IPS-11a (cell line): ENCODE measurements around the gene CYP46A1.

ENCODE experiments used
- H3K4me3 ChIP-seq: one replicate; pipeline ENCODE4 v1.5.1; 2013; ENCODE audit warnings: low read depth, low read length, control low read depth

The CYP46A1 gene

DNA sequence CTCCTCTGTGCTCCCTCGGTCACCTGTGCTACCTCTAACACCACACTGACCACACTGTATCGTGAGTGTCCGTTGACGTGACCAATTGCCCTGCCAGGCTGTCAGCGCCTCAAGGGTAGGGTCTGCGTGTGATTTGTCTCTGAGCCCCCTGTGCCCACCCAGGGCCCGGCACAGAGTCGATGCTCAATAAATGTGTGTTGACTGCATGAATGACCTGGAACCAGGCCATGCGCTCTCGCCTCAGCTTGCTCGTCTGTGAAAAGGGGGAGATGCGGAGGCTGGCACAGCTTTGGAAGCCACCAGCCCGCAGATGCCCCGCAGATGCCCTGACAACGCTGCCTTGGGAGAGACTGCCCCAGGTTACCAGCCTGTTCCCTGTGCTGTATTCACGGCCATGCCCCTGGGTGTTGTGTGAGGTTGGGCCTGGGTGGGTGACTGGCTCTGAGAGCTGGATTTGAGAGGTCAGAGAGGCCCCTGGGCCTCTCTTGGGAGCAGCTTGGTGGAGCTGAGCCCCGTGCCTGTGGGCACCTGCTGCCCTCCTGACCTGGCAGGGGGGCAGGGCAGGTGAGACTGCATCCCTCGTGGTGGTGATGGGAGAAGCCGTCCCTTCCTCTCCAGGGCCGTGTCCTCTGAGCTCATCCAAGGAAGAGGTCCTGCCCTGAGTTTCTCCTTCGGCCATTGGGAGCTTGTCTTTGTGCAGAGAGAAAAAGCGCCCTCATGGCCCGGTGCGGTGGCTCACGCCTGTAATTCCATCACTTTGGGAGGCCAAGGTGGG is 43.2 kb downstream of the CYP46A1 start:
- no peak overlapping the region for H3K4me3 ChIP-seq

DNA sequence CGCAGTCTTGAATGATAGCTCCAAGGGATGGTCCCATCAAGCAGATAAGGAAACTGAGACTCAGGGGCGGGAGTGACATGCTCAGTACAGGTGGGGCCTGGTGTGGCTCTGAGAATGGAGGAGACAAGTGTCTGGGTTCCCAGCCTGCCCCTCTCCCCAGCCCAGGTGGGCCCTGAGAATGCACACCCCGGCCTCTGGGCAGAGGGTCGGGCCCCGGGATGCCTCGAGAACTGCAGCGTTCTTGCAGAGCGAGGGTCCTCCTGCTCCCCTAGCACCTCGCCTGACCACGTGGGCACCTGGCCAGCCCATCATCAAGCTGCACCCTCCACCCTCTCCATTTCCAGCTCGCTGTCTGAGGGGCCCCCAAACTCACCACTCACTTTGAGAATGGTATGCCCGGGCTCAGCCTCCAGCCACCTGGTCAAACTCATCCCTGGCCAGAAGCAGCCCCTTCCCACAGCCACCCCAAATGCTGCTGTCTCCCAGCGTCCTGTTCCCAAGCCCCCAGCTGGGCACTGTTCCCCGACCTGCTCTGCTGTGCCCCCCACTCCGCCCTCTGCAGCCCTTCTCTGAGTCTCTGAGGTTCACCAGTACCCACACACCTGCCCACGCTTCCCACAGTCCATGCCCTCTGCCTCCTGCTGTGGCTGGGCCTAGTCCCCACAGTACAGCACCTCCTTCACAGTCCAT is 44.3 kb downstream of the CYP46A1 start:
- H3K4me3 ChIP-seq, result no peak overlapping the region

DNA sequence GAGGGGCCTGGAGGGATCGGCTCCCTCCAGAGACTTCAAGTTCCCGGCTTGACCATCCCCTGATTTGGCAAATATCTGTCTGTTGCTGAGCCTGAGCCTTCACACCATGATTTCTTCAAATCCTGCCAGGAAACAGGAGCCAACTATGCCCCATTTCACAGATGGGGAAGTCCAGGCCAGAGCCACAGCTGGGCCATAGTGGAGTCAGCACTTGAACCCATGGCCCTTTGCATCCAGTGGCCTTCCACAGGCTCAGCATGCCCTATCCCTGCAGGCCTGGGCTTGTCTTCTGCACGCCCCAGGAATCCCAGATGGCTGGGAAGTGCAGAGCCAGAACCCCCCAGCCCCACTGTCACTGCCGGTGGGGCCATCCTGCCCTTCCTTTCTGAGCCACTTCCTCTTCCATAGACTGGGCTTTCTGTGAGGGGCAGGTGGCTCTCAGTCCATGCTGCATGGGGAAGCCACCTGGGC is 44.9 kb downstream of the CYP46A1 start:
- H3K4me3 ChIP-seq, result no peak overlapping the region

DNA sequence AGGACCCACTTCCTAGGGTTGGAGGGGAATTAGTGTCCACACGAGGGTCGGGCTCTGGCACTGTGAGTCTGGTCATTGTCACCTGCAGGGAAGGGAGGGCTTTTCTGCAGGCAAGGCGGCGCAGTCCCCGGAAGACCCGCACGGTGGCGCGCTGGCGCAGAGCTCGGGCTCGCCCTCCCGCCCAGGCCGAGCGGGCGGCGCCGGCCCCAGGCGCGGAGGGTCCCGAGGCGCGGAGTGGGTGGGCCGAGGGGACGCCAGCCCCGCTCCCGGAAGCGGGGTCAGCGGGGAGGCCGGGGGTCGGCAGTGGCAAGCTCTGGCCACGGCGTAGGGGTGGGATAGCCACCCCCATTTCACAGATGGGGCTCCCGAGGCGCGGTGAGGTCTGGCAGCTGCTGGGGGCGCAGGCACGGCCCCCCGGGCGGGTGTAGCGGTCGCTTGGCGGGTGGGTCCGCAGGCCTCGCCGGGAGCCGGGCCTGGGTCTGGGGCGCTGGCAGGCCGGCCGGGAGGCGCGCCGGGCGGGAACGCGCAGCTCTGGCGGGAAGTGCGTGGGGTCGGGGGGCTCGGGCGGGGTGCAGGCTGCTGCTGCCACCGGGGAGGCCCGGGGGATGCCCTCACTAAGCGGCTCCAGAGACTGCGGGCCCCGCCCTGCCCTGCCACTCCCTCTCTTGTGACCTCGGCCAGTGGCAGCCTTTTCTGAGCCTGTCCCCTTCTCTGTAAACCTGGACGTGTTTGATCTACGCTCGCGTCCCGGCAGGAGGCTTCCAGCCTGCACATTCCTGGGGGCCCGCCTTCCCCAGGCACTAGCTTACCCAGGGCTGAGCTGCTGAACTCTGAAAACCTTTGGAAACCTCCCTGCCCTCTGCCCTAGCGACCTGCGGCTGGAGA is 46.1 kb downstream of the CYP46A1 start:
- H3K4me3 ChIP-seq, result peak overlapping the region; percentile 45

- no peak overlapping the region for H3K4me3 ChIP-seq
Observed at GRCh38 chr14:99730876-99731546, 46.9 kb downstream of the CYP46A1 start.

GRCh38 chr14:99731547-99732435 is 47.7 kb downstream of the CYP46A1 start:
- no peak overlapping the region for H3K4me3 ChIP-seq

GRCh38 chr14:99732436-99733210 is 48.5 kb downstream of the CYP46A1 start:
- H3K4me3 ChIP-seq, result no peak overlapping the region

GRCh38 chr14:99733211-99733539 is 49.1 kb downstream of the CYP46A1 start:
- no peak overlapping the region for H3K4me3 ChIP-seq

DNA sequence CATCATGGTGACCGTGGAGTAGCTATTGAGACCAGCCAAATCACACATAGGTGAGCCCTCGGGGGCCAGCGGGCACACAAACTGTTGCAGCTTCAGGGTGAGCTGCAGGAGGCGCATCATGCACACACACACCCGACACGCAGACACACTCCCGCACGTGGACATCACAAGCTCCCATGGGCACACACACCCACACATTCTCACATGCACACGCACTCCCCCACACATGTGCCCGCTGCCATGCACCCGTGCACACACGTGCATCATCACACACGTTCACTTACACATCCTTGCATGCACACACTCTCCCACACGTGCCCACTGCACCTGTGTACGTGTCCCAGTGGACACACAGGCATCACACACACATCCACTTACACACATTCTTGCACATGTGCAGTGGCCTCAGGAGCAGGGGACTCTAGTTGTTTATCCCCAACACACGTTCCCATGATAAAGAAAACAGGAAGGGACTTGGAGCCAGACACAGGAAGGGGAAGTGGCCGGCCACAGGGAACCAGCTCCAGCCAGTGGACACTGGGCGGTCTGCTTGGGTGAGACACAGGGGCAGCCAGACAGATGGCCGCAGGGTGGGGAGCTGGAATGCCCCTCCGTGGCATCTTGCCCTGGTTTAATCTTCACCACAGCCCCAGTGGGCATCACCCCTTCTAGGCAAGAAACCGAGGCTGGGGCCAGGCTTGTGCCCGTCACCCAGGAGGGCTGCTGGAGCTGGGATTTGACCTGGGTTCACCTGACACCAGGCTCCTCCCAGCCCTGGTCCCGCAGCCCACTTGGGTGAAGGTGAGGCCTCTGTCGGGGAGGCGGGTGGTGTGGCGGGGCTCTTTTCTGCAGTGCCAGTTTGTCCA is 49.7 kb downstream of the CYP46A1 start:
- H3K4me3 ChIP-seq, result no peak overlapping the region

DNA sequence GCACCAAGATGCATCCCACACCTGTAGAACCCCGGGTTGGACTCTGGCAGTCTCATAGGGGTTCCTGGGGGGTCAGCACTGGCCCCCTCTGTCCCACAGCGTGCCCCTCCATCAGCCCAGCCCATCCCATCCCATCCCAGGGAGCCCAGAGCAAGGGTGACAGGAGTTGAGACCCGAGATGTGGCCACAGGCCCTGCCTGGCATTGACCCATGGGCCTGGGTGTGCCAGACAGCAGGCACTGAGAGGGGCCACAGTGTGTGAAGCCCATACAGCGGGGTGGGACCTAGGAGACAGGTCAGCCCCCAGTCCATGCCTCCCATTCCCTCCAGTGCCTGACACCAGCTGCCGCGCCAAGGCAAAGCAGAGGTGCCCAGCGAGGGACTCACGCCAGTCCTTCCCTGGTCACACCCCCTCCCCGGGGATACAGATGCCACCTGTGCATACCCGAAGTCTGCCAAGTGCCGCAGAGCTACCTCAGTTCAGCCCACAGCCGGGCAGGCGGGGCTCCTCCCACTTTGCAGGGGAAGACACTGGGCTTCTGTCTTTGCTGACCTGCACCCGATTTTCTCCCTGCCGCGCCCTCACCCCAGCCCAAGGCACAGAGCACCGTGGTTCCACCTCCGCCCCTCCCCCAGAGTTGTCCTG is 50.4 kb downstream of the CYP46A1 start:
- no peak overlapping the region for H3K4me3 ChIP-seq

DNA sequence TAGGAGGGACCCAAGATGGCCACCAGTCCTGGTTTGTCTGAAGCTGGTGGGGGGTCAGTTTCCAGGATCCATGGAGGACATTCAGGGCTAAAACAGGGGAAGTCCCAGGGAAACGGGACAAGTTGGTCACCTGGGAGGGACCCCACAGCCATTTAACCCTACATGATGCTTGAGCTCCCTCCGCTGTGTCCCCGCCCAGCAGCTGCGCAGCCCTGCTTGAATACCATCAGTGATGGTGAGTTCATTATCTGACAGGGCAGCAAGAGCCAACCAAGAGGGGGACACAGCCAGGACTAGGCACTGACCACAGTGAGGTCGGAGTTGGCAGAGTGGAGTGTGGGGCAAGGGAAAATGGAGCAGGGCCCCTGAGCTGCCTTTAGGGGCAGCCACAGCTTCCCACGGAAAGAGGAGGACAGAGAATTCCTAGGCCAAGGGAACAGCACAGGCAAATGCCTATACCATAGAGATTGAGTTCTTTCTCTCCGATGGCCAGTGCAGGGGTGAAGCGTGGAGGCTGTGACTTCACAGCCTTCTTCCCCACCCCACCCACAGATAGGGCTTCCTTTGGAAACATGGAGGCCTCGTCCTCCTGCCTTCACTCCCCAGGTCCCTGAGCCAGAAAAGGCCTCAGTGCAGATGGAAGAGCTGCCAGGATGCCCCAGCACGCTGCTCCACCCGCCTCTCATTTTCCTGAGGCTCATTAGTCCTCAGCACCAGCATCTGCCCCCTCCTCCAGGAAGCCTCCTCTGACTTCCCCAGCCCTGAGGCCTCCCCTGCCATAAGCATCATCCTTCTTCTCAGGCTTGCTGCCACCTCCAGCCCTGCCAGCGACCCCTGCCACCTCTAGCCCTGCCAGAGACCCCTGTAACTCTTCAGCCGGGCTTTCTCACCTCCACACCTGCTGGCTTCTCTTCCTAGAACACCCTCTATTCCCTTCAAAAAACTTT is 51.4 kb downstream of the CYP46A1 start:
- H3K4me3 ChIP-seq, result no peak overlapping the region

GRCh38 chr14:99736603-99737371 is 52.7 kb downstream of the CYP46A1 start:
- no peak overlapping the region for H3K4me3 ChIP-seq

GRCh38 chr14:99737451-99737951 is 53.4 kb downstream of the CYP46A1 start:
- H3K4me3 ChIP-seq, result no peak overlapping the region

- H3K4me3 ChIP-seq, result no peak overlapping the region
Observed at GRCh38 chr14:99737956-99738667, 54.0 kb downstream of the CYP46A1 start.

DNA sequence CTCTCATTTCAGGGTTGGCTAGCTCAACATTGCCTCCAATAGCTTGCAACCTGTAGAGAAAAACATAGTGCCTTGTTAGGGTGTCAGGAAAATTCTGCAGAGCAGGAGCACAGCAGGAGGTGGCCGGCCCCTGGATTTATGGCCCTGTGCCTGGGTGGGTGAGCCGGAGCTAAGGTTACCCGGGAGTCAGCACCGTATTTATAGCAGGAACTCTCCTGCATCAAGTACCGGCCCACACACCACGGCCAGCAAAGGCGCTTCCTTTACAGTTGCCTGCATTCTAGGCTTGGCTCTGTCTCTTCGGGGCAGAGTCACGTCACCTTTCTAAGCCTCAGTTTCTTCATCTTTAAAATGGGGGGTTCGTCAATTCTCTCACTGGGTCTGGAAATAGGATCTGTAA is 56.3 kb downstream of the CYP46A1 start:
- H3K4me3 ChIP-seq, result no peak overlapping the region
